ENCODE results near the gene ADAM8.

DNA sequence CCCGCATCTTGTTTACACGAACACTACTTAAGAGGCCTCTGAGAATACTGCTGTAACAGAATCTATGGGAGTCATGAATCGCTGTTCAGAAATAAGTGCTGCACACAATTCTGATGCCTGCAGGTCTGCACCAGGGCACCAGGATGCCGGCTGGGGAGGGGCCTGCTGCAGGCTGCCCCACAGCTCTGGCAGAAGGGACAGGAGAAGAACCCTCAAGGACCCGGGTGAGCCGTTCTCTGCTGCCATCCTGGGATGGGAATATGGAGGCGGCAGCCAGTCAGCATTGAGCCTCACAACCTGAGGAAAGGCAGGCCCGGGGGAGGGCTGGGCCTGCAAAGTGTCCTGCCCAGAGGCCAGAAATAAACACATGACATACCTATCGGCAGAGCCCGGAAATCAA, 20.8 kb upstream of the ADAM8 start:
- TF ChIP-seq CTCF (IDR thresholded peaks at IDR 0.05): no peak
- TF ChIP-seq POLR2A (IDR thresholded peaks at IDR 0.05): no peak

Measured in body of pancreas (tissue), 4 donors.